ENCODE measurements around the gene RGL2. TPM values are rescaled to one million over a fixed set of nuclear protein-coding genes. Genes with fewer than 3 reads are reported as not detected.
"Not testable (repeated sequence)": the region's sequence is repeated elsewhere in the genome, so short reads cannot be mapped to it uniquely, and the experiment has no call there.

Gene RGL2
- total and polyA plus RNA-seq, 5 donors: 40.6 to 56.3 (median 54.2) TPM

GRCh38 chr6:33271117-33271467, 27.6 kb downstream of the RGL2 start:
- peak overlapping the region; percentile 87 for H3K27ac ChIP-seq (ENCODE audit: low read length)
- H3K4me1 ChIP-seq (ENCODE audit: control insufficient read depth, insufficient read depth, low read length): no peaks in the 10 kb centered on the region
- DNase-seq (no peak), ATAC-seq (peak; percentile 6 to 18)
- 5% methylated on average over 7 of the region's 7 CpGs for WGBS
- intact Hi-C loops (cut with DNase I): no loop called here
- no peaks in the 10 kb centered on the region for H3K9me3 ChIP-seq (ENCODE audit: control insufficient read depth, low read length)
- H3K27me3 ChIP-seq (ENCODE audit: control insufficient read depth, insufficient read depth): no peaks in the 10 kb centered on the region
- H3K4me3 ChIP-seq (ENCODE audit: low read length): peak overlapping the region; percentile 72

- 88% methylated on average over 7 of the region's 7 CpGs for WGBS
- Histone ChIP-seq H3K4me3 (ENCODE audit: low read length) (no peak overlapping the region), H3K27ac (ENCODE audit: low read length) (no peak overlapping the region), H3K9me3 (ENCODE audit: control insufficient read depth, low read length) (no peaks in the 10 kb centered on the region), H3K4me1 (ENCODE audit: control insufficient read depth, insufficient read depth, low read length) (no peaks in the 10 kb centered on the region), H3K27me3 (ENCODE audit: control insufficient read depth, insufficient read depth) (no peaks in the 10 kb centered on the region)
- intact Hi-C loops (cut with DNase I): no loop called here
- DNase-seq: no peak
- no peak for ATAC-seq
Observed at GRCh38 chr6:33264015-33264414, 34.7 kb downstream of the RGL2 start.

GRCh38 chr6:33262490-33262889, 36.3 kb downstream of the RGL2 start:
- ATAC-seq; DNase-seq; intact Hi-C loops (cut with DNase I); H3K4me1 ChIP-seq (ENCODE audit: control insufficient read depth, insufficient read depth, low read length); H3K4me3 ChIP-seq (ENCODE audit: low read length); H3K27me3 ChIP-seq (ENCODE audit: control insufficient read depth, insufficient read depth); H3K9me3 ChIP-seq (ENCODE audit: control insufficient read depth, low read length); H3K27ac ChIP-seq (ENCODE audit: low read length): not testable (repeated sequence)
- 98% methylated on average over 3 of the region's 3 CpGs for WGBS

GRCh38 chr6:33259032-33259431, 39.7 kb downstream of the RGL2 start:
- no peak for DNase-seq
- H3K27ac ChIP-seq (ENCODE audit: low read length): no peak overlapping the region
- no peaks in the 10 kb centered on the region for H3K4me1 ChIP-seq (ENCODE audit: control insufficient read depth, insufficient read depth, low read length)
- 92% methylated on average over 5 of the region's 5 CpGs for WGBS
- H3K9me3 ChIP-seq (ENCODE audit: control insufficient read depth, low read length): no peaks in the 10 kb centered on the region
- no peak for ATAC-seq
- H3K27me3 ChIP-seq (ENCODE audit: control insufficient read depth, insufficient read depth): no peaks in the 10 kb centered on the region
- H3K4me3 ChIP-seq (ENCODE audit: low read length): no peak overlapping the region
- intact Hi-C loops (cut with DNase I): no loop called here

GRCh38 chr6:33254591-33254990, 44.2 kb downstream of the RGL2 start:
- DNase-seq: no peak
- H3K9me3 ChIP-seq (ENCODE audit: control insufficient read depth, low read length): no peaks in the 10 kb centered on the region
- 95% methylated on average over 4 of the region's 4 CpGs for WGBS
- peaks cover 4% of the 10 kb centered on the region for H3K4me1 ChIP-seq (ENCODE audit: control insufficient read depth, insufficient read depth, low read length)
- no peaks in the 10 kb centered on the region for H3K27me3 ChIP-seq (ENCODE audit: control insufficient read depth, insufficient read depth)
- no peak for ATAC-seq
- no peak overlapping the region for H3K27ac ChIP-seq (ENCODE audit: low read length)
- H3K4me3 ChIP-seq (ENCODE audit: low read length): no peak overlapping the region
- intact Hi-C loops (cut with DNase I): no loop called here

- no peaks in the 10 kb centered on the region for H3K27me3 ChIP-seq (ENCODE audit: control insufficient read depth, insufficient read depth)
- H3K27ac ChIP-seq (ENCODE audit: low read length): no peak overlapping the region
- peaks cover 4% of the 10 kb centered on the region for H3K4me1 ChIP-seq (ENCODE audit: control insufficient read depth, insufficient read depth, low read length)
- no peak overlapping the region for H3K4me3 ChIP-seq (ENCODE audit: low read length)
- DNase-seq (no peak), ATAC-seq (no peak)
- H3K9me3 ChIP-seq (ENCODE audit: control insufficient read depth, low read length): no peaks in the 10 kb centered on the region
- intact Hi-C loops (cut with DNase I): no loop called here
Observed at GRCh38 chr6:33252759-33253158, 46.0 kb downstream of the RGL2 start.

GRCh38 chr6:33251395-33252012, 47.2 kb downstream of the RGL2 start:
- Histone ChIP-seq H3K4me1 (ENCODE audit: control insufficient read depth, insufficient read depth, low read length) (peaks cover 4% of the 10 kb centered on the region), H3K27me3 (ENCODE audit: control insufficient read depth, insufficient read depth) (no peaks in the 10 kb centered on the region), H3K9me3 (ENCODE audit: control insufficient read depth, low read length) (no peaks in the 10 kb centered on the region), H3K4me3 (ENCODE audit: low read length) (no peak overlapping the region), H3K27ac (ENCODE audit: low read length) (no peak overlapping the region)
- DNase-seq (no peak), ATAC-seq (no peak)
- intact Hi-C loops (cut with DNase I): no loop called here
- WGBS: 84% methylated on average over 6 of the region's 6 CpGs

GRCh38 chr6:33250731-33251130, 48.0 kb downstream of the RGL2 start:
- Histone ChIP-seq H3K9me3 (ENCODE audit: control insufficient read depth, low read length) (no peaks in the 10 kb centered on the region), H3K27me3 (ENCODE audit: control insufficient read depth, insufficient read depth) (no peaks in the 10 kb centered on the region), H3K27ac (ENCODE audit: low read length) (no peak overlapping the region), H3K4me1 (ENCODE audit: control insufficient read depth, insufficient read depth, low read length) (peaks cover 4% of the 10 kb centered on the region), H3K4me3 (ENCODE audit: low read length) (no peak overlapping the region)
- intact Hi-C loops (cut with DNase I): no loop called here
- ATAC-seq (no peak), DNase-seq (no peak)
- WGBS: 91% methylated on average over 13 of the region's 13 CpGs

- H3K4me3 ChIP-seq (ENCODE audit: low read length): peak overlapping the region; percentile 34
- 13% methylated on average over 15 of the region's 15 CpGs for WGBS
- DNase-seq (peak; percentile 35 to 63 (median 57)), ATAC-seq (peak in 1 of 2 donors; percentile 4)
- H3K27me3 ChIP-seq (ENCODE audit: control insufficient read depth, insufficient read depth): no peaks in the 10 kb centered on the region
- no peaks in the 10 kb centered on the region for H3K9me3 ChIP-seq (ENCODE audit: control insufficient read depth, low read length)
- intact Hi-C loops (cut with DNase I): loop anchor here (5.0 to 10.0 kb wide), 5 partner anchors 75 to 233 kb away; no protein-coding TSS in a partner anchor
- H3K4me1 ChIP-seq (ENCODE audit: control insufficient read depth, insufficient read depth, low read length): peaks cover 4% of the 10 kb centered on the region
- H3K27ac ChIP-seq (ENCODE audit: low read length): peak overlapping the region; percentile 91
Observed at GRCh38 chr6:33249732-33250630, 48.8 kb downstream of the RGL2 start.

- WGBS: under 1% methylated on average over 58 of the region's 58 CpGs
- peak overlapping the region; percentile 47 for H3K4me3 ChIP-seq (ENCODE audit: low read length)
- H3K27me3 ChIP-seq (ENCODE audit: control insufficient read depth, insufficient read depth): no peaks in the 10 kb centered on the region
- DNase-seq (peak; percentile 98 to 99 (median 99)), ATAC-seq (peak; percentile 97)
- no peaks in the 10 kb centered on the region for H3K9me3 ChIP-seq (ENCODE audit: control insufficient read depth, low read length)
- intact Hi-C loops (cut with DNase I): loop anchor here (1.0 to 10.0 kb wide), 6 partner anchors 74 to 232 kb away; no protein-coding TSS in a partner anchor
- H3K27ac ChIP-seq (ENCODE audit: low read length): peak overlapping the region; percentile 94
- H3K4me1 ChIP-seq (ENCODE audit: control insufficient read depth, insufficient read depth, low read length): peaks cover 4% of the 10 kb centered on the region
Observed at GRCh38 chr6:33248932-33249731, 49.6 kb downstream of the RGL2 start.

GRCh38 chr6:33248643-33248931, 50.2 kb downstream of the RGL2 start:
- no peaks in the 10 kb centered on the region for H3K9me3 ChIP-seq (ENCODE audit: control insufficient read depth, low read length)
- DNase-seq (no peak), ATAC-seq (peak; percentile 4 to 13)
- H3K27me3 ChIP-seq (ENCODE audit: control insufficient read depth, insufficient read depth): no peaks in the 10 kb centered on the region
- peaks cover 4% of the 10 kb centered on the region for H3K4me1 ChIP-seq (ENCODE audit: control insufficient read depth, insufficient read depth, low read length)
- peak overlapping the region; percentile 94 for H3K27ac ChIP-seq (ENCODE audit: low read length)
- intact Hi-C loops (cut with DNase I): loop anchor here (1.0 to 10.0 kb wide), 6 partner anchors 74 to 231 kb away; no protein-coding TSS in a partner anchor
- peak overlapping the region; percentile 47 for H3K4me3 ChIP-seq (ENCODE audit: low read length)
- WGBS: under 1% methylated on average over 18 of the region's 18 CpGs

Data from right cardiac atrium (tissue), 5 donors.